Stimulated activated CD8-positive, alpha-beta memory T cell treated with anti-CD3 and anti-CD28 coated beads, Interleukin-12 subunit alpha, Interleukin-12 subunit beta, amount 100 ng/mL, for 1 hour (primary cell): ENCODE results near the gene SAYSD1.

Experiments
- DNase-seq: peaks from one replicate; pipeline ENCODE4 v3.0.0-alpha.2; 2020; ENCODE audit warnings: low read depth

The SAYSD1 gene

GRCh38 chr6:39079197-39080125 lies 35.5 kb downstream of the SAYSD1 start:
- DNase-seq, result no peak

GRCh38 chr6:39078695-39079094 lies 36.3 kb downstream of the SAYSD1 start:
- DNase-seq, result no peak

DNA sequence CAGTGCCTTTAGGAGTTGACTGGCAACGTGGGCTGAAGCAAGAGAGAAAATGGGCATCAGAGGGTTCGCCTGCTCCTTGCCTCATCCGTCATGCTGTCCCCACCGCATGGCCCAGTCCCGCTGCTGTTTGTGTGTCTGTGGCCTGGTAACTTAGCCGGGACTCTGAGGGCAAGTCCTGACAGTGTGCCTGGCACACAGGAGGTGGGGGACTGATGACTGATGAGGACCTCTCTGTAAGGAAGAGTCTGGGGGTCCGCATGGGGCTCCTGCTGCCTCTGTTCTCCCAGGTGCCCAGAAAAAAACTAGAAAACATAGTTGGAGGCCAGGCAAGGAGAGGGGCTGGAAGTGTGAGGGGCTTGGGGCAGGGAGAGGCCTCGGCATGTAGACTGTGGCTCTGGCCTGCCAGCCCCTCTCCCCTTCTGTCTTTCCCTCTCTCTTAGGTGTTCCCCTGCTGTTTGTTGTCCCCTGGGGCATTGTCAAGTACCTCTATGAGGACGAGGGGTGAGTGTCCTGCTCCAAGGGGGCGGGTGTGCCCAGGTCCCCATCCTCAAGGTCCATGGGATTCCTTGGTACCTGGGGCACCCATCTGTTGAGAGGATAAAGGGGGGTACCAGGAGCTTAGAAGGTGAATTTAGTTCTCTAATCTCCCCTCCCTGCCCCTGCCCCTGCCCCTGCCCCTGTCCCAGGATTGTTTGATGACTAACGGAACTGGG lies 36.9 kb downstream of the SAYSD1 start:
- DNase-seq, result no peak

GRCh38 chr6:39076623-39077535 lies 38.1 kb downstream of the SAYSD1 start:
- DNase-seq, result no peak

DNA sequence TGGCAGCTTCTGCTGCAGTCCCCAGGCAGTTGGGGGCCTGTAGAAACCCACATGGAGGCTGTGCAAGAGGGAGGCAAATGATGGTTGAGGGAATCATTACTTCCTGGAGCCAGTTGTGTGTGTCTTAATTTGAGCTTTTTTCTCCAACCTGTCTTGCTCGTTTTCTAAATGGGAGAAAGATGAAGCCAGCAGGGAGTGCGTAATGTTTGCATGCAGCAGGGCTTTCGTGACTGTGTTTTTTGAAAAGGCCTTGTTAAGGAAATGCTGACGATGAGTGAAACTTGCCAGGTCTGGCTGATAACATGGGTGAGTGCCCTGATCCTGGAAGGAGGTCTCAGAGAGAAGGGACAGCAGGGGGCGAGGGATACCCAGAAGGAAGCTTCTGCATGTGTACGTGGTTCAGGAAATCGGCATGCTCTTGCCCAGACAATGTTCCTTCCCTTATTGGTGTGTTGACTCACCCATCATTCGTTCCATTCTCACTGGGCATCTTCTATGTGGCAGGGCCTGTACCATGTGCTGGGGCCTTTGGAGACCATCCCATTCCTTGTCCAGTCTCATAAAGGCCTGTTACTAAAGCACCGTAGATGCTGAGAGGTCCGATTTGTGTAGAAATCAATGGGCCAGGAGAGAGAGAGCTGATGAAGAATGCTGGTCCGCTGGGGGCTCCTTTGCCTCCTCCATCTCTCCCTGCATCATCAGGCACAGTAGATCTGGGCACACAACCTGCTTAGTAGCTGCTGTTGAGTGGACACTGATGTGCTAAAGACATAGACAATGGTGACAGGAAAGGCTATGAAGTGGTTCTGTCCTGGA lies 39.0 kb downstream of the SAYSD1 start:
- DNase-seq, result no peak

DNA sequence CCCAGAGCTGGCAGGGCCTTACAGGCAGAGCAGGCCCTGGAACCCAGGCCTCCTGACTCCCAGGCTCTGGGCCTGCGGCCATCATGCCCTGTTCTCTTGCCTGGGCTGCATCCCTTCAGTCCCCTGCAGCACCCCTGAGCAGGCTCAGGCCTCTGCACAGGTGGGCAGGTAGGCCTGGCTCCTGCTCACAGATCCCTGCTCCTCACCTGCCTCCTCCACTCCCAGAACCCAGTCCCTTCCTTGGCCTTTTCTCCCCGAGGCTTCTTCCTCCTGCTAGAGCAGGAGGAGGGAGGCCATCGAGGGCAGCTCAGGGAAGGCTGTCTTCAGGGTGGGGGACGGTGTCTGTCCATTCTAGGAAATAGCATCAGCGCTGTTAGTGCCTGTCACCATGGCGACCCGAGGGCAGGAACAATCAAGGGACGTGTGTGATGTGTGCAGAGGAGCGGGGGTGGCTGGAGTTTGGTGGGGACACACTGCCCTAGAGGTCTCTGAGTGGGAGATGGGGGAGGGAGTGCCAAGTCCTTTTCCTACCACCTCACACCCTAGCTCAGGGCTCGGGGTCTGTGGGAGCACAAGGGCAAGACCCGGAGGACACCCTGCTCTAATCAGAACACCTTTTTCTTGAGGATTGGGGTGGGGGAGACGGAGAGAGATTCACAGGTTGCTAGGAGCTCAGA lies 39.8 kb downstream of the SAYSD1 start:
- DNase-seq, result no peak

- no peak for DNase-seq
Observed at GRCh38 chr6:39074486-39074885, 40.5 kb downstream of the SAYSD1 start.

- DNase-seq, result no peak
Observed at GRCh38 chr6:39073471-39074355, 41.3 kb downstream of the SAYSD1 start.

DNA sequence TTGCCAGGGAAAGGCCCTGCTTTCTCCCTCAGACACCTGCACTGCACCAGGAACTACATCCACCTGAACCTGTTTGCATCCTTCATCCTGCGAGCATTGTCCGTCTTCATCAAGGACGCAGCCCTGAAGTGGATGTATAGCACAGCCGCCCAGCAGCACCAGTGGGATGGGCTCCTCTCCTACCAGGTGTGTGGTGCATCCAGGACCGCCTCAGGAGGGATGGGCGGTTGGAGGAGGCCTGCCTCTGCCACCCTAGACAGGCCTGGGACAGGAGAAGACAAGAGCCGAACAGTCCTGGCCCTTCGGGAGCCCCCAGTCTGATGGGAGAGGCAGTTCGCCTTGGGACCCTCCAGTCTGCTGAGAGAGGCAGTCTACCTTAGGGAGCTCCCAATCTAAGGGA lies 42.2 kb downstream of the SAYSD1 start:
- DNase-seq, result no peak

DNA sequence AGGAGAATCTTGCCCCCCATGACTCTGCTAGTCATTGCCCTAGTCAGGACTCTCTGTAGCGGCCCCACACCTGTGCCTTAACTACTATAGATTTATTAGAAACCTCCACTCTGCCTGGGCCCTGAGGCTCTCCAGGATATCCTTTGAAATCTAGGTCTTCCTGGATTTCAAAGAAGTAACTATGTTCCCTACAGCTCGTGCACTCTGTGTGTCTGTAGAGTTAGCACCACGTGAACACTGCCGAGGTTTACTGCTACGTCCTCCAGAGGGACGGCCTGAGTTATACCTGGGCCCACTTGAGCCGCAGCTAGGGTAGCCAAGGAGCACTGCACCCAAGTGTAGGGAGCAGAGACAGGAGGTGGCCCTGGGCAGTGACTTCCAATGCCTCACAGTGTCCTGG lies 46.6 kb downstream of the SAYSD1 start:
- no peak for DNase-seq

DNA sequence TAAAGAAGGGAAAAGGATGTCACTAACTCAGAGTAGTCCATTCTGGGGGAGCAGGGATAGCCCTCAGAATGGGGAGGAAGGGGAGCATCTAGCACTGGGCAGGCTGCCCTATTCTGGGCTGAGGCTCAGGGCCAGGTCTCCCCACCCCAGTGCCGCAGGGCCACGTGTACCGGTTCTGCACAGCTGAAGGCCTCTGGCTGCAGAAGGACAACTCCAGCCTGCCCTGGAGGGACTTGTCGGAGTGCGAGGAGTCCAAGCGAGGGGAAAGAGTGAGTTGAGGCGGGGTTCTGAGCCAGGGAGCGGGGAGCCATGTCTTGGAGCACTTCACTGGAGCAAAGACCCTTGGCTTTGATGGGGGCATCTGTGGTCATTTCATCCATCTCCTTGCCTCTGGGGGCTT lies 49.4 kb downstream of the SAYSD1 start:
- no peak for DNase-seq

DNA sequence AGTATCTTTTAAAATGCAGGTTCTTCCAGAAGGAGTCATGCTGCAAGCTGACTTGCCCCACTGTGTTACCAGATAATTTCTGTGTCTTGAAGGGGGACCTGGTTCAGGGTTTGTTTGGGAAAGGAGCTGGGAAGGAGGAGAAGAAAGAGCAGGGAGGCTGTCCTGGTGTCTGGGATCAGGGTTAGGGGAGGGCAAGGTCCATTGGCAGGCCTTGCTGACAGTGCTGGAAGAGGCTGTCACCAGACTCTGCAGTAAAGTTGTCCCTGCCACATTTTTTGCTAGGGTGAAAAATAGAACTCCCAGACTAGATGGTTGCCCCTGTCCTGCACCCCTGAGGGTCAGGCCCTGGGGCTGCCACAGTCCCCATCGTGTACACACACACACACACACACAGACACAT lies 51.5 kb downstream of the SAYSD1 start:
- no peak for DNase-seq

- no peak for DNase-seq
Observed at GRCh38 chr6:39062014-39062740, 52.8 kb downstream of the SAYSD1 start.

DNA sequence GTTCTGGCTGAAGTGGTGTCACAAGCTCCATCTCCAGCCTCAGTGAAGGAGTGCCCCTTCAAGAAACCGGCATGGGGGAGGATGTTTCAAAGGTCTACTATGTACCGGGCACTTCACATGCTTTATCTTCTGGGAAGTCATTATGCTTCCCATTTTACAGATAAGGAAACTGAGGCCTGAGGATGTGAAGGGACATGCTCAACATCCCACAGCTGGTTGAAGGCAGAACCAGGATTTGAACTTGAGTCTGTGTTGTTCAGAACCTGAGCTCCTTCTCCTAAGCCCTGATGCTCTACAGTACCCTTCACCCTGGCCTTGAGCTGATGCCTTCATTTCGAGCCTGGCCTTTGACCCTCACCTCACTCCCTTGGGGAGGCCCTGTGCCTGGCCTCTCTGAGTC lies 53.4 kb downstream of the SAYSD1 start:
- no peak for DNase-seq

DNA sequence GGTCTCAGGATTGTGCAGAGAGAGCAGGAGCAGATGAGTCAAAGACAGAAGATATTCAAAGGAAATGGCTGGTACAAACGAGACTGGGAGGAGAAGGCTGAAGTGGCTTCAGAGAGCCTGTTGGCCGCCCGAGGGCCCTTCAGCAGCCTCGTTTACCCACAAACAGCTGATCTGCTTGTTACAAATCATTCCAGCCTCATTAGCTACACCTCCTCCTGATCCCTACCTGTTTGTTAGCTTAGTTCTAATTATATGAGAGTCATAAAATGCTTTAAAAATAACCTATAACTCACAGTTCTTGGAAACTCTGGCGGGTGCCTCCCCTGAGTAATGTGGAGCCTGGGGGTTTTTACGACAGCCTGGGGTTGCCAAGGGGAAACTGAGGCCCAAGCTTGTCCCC lies 53.8 kb downstream of the SAYSD1 start:
- no peak for DNase-seq

DNA sequence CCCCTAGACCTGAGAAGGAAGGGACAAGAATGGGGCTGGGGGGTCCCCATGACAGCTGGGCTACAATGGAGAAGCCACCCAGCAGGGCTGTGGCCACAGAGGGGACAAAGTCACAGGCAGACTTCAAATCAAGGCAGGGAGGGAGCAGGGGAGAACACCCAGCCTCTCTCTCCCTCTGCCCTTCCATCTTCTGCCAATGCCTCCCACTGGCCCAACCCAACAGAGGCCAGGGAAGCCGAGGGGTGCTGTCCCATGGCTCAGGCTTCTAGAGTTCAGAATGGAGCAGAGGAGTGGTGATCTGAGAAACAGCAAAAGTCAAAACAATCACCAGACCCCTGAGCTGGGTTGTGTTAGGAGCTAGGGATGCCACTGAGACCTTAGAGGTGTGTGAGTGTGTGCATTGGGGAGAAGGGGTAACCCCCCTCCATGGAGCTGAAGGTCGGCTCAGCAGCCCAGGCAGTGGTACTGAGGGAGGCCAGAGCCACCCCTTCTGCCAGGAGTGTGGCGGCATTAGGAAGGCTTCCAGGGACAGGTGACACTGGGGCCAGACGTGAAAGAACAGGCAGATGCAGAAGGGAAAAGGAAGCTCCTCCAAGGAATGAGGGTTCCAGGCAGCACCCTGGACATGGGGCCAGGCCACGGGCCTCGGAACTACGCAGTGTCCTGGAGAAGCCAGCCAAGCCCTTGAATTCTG lies 54.4 kb downstream of the SAYSD1 start:
- DNase-seq, result no peak

DNA sequence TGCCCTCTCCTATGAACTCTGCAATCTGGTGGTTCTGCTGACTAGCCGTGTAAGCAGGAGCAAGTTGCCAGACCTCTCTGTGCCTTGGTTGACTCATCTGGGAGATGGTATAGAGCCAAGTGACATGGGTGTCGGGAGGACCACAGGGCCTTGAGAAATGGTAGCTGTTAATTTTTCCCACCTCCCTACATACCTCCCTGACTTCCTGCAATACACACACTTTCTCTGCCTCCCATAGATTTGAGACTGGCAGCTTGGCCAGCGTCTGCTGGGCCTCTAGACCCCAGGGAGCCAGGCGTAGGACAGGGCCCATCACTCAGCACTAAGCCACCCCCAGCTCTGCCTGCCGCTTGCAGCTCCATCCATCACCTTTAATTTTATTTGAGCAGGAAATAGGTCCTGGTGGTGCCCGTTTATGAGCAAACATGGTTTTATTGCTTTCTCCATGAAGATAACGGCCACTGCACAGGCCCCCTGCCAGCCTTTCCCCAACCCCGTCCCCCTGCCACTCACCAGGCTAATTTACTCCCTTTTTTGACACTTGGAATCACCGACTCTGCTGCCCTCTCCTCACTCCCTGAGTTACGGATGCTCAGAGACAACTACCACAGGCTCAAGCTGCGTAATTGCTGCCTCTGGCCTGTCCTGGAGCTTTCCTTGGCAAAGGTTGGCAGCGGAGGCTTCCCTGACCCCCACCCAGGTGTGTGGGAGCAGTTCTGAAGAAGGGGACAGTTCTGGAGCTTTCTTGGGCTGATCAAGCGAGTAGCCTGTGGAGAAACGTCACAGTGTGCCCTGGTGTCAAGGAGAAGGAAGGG lies 55.3 kb downstream of the SAYSD1 start:
- no peak for DNase-seq
